Airway epithelial cell (primary cell): ENCODE results near the gene CADPS2. TPM values are rescaled to one million over a fixed set of nuclear protein-coding genes. Genes with fewer than 3 reads are reported as not detected.

Experiments
- total RNA-seq: library from RNA; depleted of rRNA; stranded (reverse); fragments of >200 nt; gene quantifications from 2 replicates; pipeline ENCODE4 v1.2.3, GENCODE V29; 2015

CADPS2 gene
- 0.33 and 0.78 TPM in 2 replicates for total RNA-seq

GRCh38 chr7:122886357-122887081 lies at the start of gene CADPS2:
Gene CADPS2, minus strand, starts transcription at chr7:122886460. Its CDS starts 123 bp downstream, at chr7:122886337.

GRCh38 chr7:122702872-122703510 lies 183.3 kb downstream of the CADPS2 start, which contains the start of gene RNF148:
Gene RNF148, minus strand, starts transcription at chr7:122702922. Its CDS starts 172 bp downstream, at chr7:122702750.

GRCh38 chr7:122699017-122699416 lies 187.2 kb downstream of the CADPS2 start, which contains the start of gene RNF133:
Gene RNF133, minus strand, starts transcription at chr7:122699117. Its CDS starts 199 bp downstream, at chr7:122698918.

GRCh38 chr7:122304319-122304975 lies 581.8 kb downstream of the CADPS2 start, which contains the start of gene FEZF1:
Gene FEZF1, minus strand, starts transcription at chr7:122304750. Its CDS starts 313 bp downstream, at chr7:122304437.

Other genes starting within 250 kb of the CADPS2 start
- gene RNF133, start 187.3 kb downstream of the CADPS2 start, total RNA-seq: not detected in 2 replicates
- not detected in 2 replicates for gene RNF148, start 183.5 kb downstream of the CADPS2 start, total RNA-seq
- gene TAS2R16, start 109.2 kb upstream of the CADPS2 start, total RNA-seq: not detected in 2 replicates